K562 (cell line): ENCODE measurements around the gene ARHGDIA. TPM values are rescaled to one million over a fixed set of nuclear protein-coding genes. Genes with fewer than 3 reads are reported as not detected.

Experiments used
- NCOA1 ChIP-seq: fragments of 450-650 bp; IDR thresholded peaks from 2 replicates; pipeline ENCODE4 v1.6.1; 2016; ENCODE audit warnings: low read depth
- OTX1 ChIP-seq: fragments of 450-650 bp; formaldehyde crosslinking; IDR thresholded peaks from 2 replicates; pipeline ENCODE4 v1.4.0; 2022; ENCODE audit warnings: mild to moderate bottlenecking
- SP1 ChIP-seq: sonication (generic); formaldehyde crosslinking; IDR thresholded peaks from 2 replicates; pipeline ENCODE4 v1.8.1; 2022; ENCODE audit warnings: mild to moderate bottlenecking, missing genetic modification reagents
- WHSC1 ChIP-seq: IDR thresholded peaks from one replicate; pipeline ENCODE4 v1.6.1; 2012; ENCODE audit warnings: low read length, control low read depth, inconsistent platforms
- ZNF197 ChIP-seq: fragments of 200-800 bp; sonication (Bioruptor generic); IDR thresholded peaks from 2 replicates; pipeline ENCODE4 v1.6.1; 2016; ENCODE audit warnings: low read depth, missing genetic modification characterization, missing compliant biosample characterization
- ZNF766 ChIP-seq: fragments of 200-800 bp; sonication (Bioruptor generic); conservative IDR thresholded peaks from 2 replicates; pipeline ENCODE4 v1.6.1; 2016; ENCODE audit warnings: missing genetic modification characterization, missing compliant biosample characterization
- ZZZ3 ChIP-seq: fragments of 450-650 bp; IDR thresholded peaks from 2 replicates; pipeline ENCODE4 v1.6.1; 2016; ENCODE audit warnings: antibody characterized with exemption, mild to moderate bottlenecking, moderate library complexity
- polyA plus RNA-seq, 8 experiments: library from polyadenylated mRNA; depleted of rRNA in 4 of 8; stranded (reverse) in 5 of 8; unstranded in 3 of 8; fragments of >200 nt; fragmentation: Nextera tagmentation in 2 of 8; fragmentation: Illumina TruSeq in 1 of 8; extraction: Ambion mirVana in 2 of 8; extraction: Trizol in 1 of 8; gene quantifications; 2 replicates each; pipeline versions ENCODE4 v1.2.1 to v1.2.3, GENCODE V29; 2011 to 2014; ENCODE audit warnings: inconsistent platforms in 1 of 8, missing spikeins in 1 of 8
- total RNA-seq, 7 experiments: library from RNA; depleted of rRNA in 6 of 7; stranded (reverse); fragments of >200 nt in 6 of 7; fragmentation: Illumina TruSeq in 2 of 7; extraction: Trizol in 2 of 7; gene quantifications; 2 replicates each; pipeline versions ENCODE4 v1.2.1 to v1.2.3, GENCODE V29; 2011 to 2021; ENCODE audit warnings: low replicate concordance in 1 of 7
- TF ChIP-seq, protein P1 (sequence below): fragments of 250-450 bp; sonication (Bioruptor Pico); IDR thresholded peaks from 2 replicates; pipeline ENCODE4 v1.8.0; 2021; ENCODE audit warnings: borderline replicate concordance, mild to moderate bottlenecking, moderate library complexity; ENCODE audit not compliant: poor library complexity, severe bottlenecking
- TF ChIP-seq, protein P2 (sequence below), 2 experiments: fragments of 450-650 bp; IDR thresholded peaks; 2 replicates each; pipeline ENCODE4 v1.6.1; 2018; ENCODE audit warnings: mild to moderate bottlenecking in 2 of 2, low read depth in 1 of 2; ENCODE audit not compliant: partially characterized antibody in 2 of 2
- TF ChIP-seq, protein P3 (sequence below): fragments of 250-450 bp; sonication (Bioruptor Pico); IDR thresholded peaks from 2 replicates; pipeline ENCODE4 v1.5.0; 2020; ENCODE audit warnings: mild to moderate bottlenecking
- TF ChIP-seq, protein P4 (sequence below): IDR thresholded peaks from 2 replicates; pipeline ENCODE4 v1.6.1; 2011; ENCODE audit not compliant: insufficient read length; ENCODE audit errors: extremely low read depth

Gene ARHGDIA
- total and polyA plus RNA-seq, 9 of the 15 experiments (the other 6 are each of a cell fraction or from before 2014, with no cell fraction given): 9.6 to 340 (median 97.6) TPM

DNA sequence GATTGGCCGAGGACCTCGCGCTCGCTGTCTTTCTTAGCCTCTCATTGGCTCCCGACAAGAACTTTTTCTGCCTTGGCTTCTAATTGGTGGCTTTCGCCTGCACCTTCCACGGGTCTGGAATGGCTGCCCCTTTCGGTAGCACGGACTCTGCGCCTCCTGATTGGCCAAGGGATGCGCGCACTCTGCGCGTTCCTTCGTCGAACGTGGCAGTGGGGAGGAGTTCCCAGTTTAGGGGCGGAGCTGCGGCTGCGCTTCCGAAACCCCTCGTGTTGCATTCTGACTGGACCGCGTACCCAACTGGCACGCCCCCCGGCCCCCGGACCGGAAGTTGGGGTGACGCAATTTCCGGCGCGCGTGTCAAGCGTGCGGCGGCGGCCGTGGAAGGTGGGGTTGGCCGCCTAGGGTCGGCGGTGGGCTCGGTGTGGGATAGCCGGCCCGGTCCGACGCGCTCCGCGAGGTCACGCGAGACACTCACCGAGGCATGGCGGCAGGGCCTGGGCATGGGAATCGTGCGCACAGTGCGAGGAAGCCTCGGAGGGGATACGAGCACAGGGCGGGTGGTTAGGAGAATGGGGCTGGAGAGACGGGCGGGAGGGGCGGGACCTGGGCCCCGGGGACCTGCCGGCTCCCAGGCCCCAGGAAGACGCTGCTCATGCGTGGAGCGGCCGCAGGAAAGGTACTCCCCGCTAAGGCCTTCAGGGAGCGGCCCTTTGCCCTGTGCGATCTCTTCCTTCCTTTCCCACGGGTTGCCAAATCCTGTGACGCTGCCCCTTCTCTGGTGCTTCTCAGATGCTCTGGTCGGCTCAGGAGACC lies 10.2 kb downstream of the ARHGDIA start (continued):
- TF ChIP-seq WHSC1 (no peak), NCOA1 (no peak), OTX1 (CRISPR knock-in tag) (peak; percentile 99), ZNF197 (CRISPR knock-in tag) (peak; percentile 99), ZNF766 (CRISPR knock-in tag) (peak; percentile 99), SP1 (CRISPR knock-in tag) (peak; percentile 97), ZZZ3 (no peak)
- TF ChIP-seq, protein P1, sequence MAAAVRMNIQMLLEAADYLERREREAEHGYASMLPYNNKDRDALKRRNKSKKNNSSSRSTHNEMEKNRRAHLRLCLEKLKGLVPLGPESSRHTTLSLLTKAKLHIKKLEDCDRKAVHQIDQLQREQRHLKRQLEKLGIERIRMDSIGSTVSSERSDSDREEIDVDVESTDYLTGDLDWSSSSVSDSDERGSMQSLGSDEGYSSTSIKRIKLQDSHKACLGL: peak; percentile 82
- TF ChIP-seq, protein P2, sequence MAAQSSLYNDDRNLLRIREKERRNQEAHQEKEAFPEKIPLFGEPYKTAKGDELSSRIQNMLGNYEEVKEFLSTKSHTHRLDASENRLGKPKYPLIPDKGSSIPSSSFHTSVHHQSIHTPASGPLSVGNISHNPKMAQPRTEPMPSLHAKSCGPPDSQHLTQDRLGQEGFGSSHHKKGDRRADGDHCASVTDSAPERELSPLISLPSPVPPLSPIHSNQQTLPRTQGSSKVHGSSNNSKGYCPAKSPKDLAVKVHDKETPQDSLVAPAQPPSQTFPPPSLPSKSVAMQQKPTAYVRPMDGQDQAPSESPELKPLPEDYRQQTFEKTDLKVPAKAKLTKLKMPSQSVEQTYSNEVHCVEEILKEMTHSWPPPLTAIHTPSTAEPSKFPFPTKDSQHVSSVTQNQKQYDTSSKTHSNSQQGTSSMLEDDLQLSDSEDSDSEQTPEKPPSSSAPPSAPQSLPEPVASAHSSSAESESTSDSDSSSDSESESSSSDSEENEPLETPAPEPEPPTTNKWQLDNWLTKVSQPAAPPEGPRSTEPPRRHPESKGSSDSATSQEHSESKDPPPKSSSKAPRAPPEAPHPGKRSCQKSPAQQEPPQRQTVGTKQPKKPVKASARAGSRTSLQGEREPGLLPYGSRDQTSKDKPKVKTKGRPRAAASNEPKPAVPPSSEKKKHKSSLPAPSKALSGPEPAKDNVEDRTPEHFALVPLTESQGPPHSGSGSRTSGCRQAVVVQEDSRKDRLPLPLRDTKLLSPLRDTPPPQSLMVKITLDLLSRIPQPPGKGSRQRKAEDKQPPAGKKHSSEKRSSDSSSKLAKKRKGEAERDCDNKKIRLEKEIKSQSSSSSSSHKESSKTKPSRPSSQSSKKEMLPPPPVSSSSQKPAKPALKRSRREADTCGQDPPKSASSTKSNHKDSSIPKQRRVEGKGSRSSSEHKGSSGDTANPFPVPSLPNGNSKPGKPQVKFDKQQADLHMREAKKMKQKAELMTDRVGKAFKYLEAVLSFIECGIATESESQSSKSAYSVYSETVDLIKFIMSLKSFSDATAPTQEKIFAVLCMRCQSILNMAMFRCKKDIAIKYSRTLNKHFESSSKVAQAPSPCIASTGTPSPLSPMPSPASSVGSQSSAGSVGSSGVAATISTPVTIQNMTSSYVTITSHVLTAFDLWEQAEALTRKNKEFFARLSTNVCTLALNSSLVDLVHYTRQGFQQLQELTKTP (IDR thresholded peaks at IDR 0.05; ENCODE audit: low read depth in 1 of 2, partially characterized antibody in 2 of 2): no peak
- TF ChIP-seq, protein P3, sequence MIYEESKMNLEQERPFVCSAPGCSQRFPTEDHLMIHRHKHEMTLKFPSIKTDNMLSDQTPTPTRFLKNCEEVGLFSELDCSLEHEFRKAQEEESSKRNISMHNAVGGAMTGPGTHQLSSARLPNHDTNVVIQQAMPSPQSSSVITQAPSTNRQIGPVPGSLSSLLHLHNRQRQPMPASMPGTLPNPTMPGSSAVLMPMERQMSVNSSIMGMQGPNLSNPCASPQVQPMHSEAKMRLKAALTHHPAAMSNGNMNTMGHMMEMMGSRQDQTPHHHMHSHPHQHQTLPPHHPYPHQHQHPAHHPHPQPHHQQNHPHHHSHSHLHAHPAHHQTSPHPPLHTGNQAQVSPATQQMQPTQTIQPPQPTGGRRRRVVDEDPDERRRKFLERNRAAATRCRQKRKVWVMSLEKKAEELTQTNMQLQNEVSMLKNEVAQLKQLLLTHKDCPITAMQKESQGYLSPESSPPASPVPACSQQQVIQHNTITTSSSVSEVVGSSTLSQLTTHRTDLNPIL (CRISPR knock-in tag): no peak
- TF ChIP-seq, protein P4, sequence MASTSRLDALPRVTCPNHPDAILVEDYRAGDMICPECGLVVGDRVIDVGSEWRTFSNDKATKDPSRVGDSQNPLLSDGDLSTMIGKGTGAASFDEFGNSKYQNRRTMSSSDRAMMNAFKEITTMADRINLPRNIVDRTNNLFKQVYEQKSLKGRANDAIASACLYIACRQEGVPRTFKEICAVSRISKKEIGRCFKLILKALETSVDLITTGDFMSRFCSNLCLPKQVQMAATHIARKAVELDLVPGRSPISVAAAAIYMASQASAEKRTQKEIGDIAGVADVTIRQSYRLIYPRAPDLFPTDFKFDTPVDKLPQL: no peak
